ENCODE results near the gene GPR137.

DNA sequence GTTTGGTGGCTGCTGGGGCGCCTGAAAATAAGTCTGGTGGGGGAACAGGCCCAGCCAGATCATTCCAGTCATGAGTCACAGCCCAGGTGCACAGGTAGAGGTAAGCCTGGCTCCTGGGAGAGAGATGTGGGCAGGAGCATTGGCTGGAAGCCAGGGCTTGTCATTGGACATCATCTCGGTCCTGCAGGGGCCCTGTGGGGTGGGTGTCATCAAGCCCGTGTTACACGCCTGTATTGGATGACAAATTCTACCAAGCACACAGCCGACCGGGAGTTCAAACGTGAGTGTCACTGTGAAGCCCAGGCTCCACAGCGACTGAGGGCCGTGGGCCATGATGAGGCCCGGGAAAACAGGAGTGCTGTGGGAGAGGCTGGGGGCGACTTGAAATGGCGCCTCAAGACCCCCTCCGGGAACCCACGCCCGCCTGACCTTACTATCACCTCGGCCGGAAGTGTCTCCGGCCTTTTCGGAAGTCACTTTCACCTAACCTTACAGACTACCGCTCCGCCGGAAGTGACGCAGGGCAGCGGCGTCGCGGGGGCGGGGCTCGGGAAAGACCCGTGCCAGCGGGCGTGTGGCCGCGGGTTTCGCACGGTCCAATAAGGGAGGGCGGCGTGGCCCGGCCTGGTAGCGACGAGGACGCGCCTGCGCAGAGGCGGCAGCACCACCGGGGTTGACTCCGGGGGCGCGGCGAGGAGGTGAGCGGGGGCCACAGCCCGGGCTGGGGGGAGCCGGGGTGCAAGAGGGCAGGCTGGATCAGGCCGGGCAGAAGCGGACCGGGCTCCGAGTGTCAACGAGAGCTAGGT lies 45.0 kb upstream of the GPR137 start, which contains the start of gene FKBP2:
- TF ChIP-seq, protein P1, sequence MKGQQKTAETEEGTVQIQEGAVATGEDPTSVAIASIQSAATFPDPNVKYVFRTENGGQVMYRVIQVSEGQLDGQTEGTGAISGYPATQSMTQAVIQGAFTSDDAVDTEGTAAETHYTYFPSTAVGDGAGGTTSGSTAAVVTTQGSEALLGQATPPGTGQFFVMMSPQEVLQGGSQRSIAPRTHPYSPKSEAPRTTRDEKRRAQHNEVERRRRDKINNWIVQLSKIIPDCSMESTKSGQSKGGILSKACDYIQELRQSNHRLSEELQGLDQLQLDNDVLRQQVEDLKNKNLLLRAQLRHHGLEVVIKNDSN (IDR thresholded peaks at IDR 0.05): peak; percentile 41; the same call in 1 of the 2 replicates
- TF ChIP-seq EGR1 (IDR thresholded peaks at IDR 0.05) (peak; percentile 31; the same call in 1 of the 2 replicates), NFIC (IDR thresholded peaks at IDR 0.05) (peak; percentile 83), FOXM1 (IDR thresholded peaks at IDR 0.05; ENCODE audit: borderline replicate concordance, low read depth) (peak; percentile 91), TAF1 (IDR thresholded peaks at IDR 0.05; ENCODE audit: low read depth) (peak; percentile 88), RAD21 (IDR thresholded peaks at IDR 0.05; ENCODE audit: low read depth) (no peak), CREB1 (IDR thresholded peaks at IDR 0.05; ENCODE audit: low read depth) (peak; percentile 87)
- TF ChIP-seq, protein P2, sequence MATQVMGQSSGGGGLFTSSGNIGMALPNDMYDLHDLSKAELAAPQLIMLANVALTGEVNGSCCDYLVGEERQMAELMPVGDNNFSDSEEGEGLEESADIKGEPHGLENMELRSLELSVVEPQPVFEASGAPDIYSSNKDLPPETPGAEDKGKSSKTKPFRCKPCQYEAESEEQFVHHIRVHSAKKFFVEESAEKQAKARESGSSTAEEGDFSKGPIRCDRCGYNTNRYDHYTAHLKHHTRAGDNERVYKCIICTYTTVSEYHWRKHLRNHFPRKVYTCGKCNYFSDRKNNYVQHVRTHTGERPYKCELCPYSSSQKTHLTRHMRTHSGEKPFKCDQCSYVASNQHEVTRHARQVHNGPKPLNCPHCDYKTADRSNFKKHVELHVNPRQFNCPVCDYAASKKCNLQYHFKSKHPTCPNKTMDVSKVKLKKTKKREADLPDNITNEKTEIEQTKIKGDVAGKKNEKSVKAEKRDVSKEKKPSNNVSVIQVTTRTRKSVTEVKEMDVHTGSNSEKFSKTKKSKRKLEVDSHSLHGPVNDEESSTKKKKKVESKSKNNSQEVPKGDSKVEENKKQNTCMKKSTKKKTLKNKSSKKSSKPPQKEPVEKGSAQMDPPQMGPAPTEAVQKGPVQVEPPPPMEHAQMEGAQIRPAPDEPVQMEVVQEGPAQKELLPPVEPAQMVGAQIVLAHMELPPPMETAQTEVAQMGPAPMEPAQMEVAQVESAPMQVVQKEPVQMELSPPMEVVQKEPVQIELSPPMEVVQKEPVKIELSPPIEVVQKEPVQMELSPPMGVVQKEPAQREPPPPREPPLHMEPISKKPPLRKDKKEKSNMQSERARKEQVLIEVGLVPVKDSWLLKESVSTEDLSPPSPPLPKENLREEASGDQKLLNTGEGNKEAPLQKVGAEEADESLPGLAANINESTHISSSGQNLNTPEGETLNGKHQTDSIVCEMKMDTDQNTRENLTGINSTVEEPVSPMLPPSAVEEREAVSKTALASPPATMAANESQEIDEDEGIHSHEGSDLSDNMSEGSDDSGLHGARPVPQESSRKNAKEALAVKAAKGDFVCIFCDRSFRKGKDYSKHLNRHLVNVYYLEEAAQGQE (IDR thresholded peaks at IDR 0.05; ENCODE audit: low read depth): no peak
- TF ChIP-seq, protein P3, sequence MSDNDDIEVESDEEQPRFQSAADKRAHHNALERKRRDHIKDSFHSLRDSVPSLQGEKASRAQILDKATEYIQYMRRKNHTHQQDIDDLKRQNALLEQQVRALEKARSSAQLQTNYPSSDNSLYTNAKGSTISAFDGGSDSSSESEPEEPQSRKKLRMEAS (IDR thresholded peaks at IDR 0.05): peak; percentile 56
